CD14-positive monocyte (primary cell): ENCODE results near the gene DRC1. TPM values are rescaled to one million over a fixed set of nuclear protein-coding genes. Genes with fewer than 3 reads are reported as not detected.

ENCODE experiments used
- DNase-seq, 3 donors: peaks; one replicate each; pipeline ENCODE4 v3.0.0-alpha.2; 2011 to 2022
- H2AFZ ChIP-seq: 2 replicates; pipeline ENCODE4 v1.6.0; 2012; ENCODE audit warnings: mild to moderate bottlenecking, low read depth, low read length, inconsistent platforms; ENCODE audit not compliant: insufficient read depth, poor library complexity, severe bottlenecking
- H3K27ac ChIP-seq, 2 donors: 1 replicate in 1 of 2; 2 replicates in 1 of 2; pipeline ENCODE4 v1.5.1; 2012 to 2013; ENCODE audit warnings: low read length in 2 of 2, control low read depth in 1 of 2, inconsistent platforms in 1 of 2, low read depth in 1 of 2, mild to moderate bottlenecking in 1 of 2
- H3K27me3 ChIP-seq, 2 donors: one replicate each; pipeline versions ENCODE4 v1.6.0 to v1.6.1; 2011 to 2013; ENCODE audit warnings: low read length in 2 of 2; ENCODE audit not compliant: control insufficient read depth in 2 of 2, insufficient read depth in 2 of 2
- H3K36me3 ChIP-seq, 2 donors: replicated peaks in 1 of 2; 1 replicate in 1 of 2; 2 replicates in 1 of 2; pipeline versions ENCODE4 v1.5.1 to v1.6.1; 2012 to 2013; ENCODE audit warnings: low read length in 2 of 2, control low read depth in 1 of 2, inconsistent platforms in 1 of 2, mild to moderate bottlenecking in 1 of 2; ENCODE audit not compliant: insufficient read depth in 2 of 2, control insufficient read depth in 1 of 2
- H3K4me1 ChIP-seq, 2 donors: 1 replicate in 1 of 2; 2 replicates in 1 of 2; pipeline versions ENCODE4 v1.5.1 to v1.6.1; 2012 to 2013; ENCODE audit warnings: low read length in 2 of 2, control low read depth in 1 of 2, inconsistent platforms in 1 of 2, mild to moderate bottlenecking in 1 of 2, moderate library complexity in 1 of 2; ENCODE audit not compliant: insufficient read depth in 2 of 2, control insufficient read depth in 1 of 2
- H3K4me2 ChIP-seq: replicated peaks from 2 replicates; pipeline ENCODE3; 2012; ENCODE audit warnings: low read length, moderate library complexity, mild to moderate bottlenecking; ENCODE audit not compliant: poor library complexity, severe bottlenecking; ENCODE audit errors: extremely low read depth
- H3K4me3 ChIP-seq, 3 experiments: fragments of 200-600 bp in 1 of 3; sonication (generic) in 1 of 3; replicated peaks in 1 of 3; 1 replicate in 2 of 3; 2 replicates in 1 of 3; pipeline ENCODE4 v1.5.1; 2011 to 2013; ENCODE audit warnings: low read length in 3 of 3, mild to moderate bottlenecking in 3 of 3, control low read depth in 2 of 3, low read depth in 2 of 3, inconsistent platforms in 1 of 3, moderate library complexity in 1 of 3
- H3K79me2 ChIP-seq: 2 replicates; pipeline ENCODE4 v1.6.0; 2012; ENCODE audit warnings: mild to moderate bottlenecking, control low read depth, inconsistent platforms, low read length, moderate library complexity; ENCODE audit not compliant: insufficient read depth
- H3K9ac ChIP-seq: 2 replicates; pipeline ENCODE4 v1.6.0; 2017; ENCODE audit warnings: low read length, mild to moderate bottlenecking; ENCODE audit not compliant: insufficient read depth, poor library complexity, severe bottlenecking
- H3K9me3 ChIP-seq, 2 donors: replicated peaks in 1 of 2; 1 replicate in 1 of 2; 2 replicates in 1 of 2; pipeline versions ENCODE4 v1.5.1 to v1.6.1; 2012 to 2013; ENCODE audit warnings: low read length in 2 of 2, control low read depth in 1 of 2; ENCODE audit not compliant: control insufficient read depth in 1 of 2, insufficient read depth in 1 of 2
- H4K20me1 ChIP-seq: 2 replicates; pipeline ENCODE4 v1.6.0; 2012; ENCODE audit warnings: mild to moderate bottlenecking, low read length, control low read depth, moderate library complexity; ENCODE audit not compliant: insufficient read depth
- H3K27ac Mint-ChIP-seq, 7 donors: one replicate each; pipeline ENCODE4 v1.8.0; 2020; ENCODE audit warnings: mild to moderate bottlenecking in 7 of 7, mixed read lengths in 7 of 7, moderate library complexity in 6 of 7, inconsistent platforms in 2 of 7
- H3K27me3 Mint-ChIP-seq, 3 donors: one replicate each; pipeline ENCODE4 v1.8.0; 2021 to 2022; ENCODE audit warnings: low read depth in 3 of 3, mild to moderate bottlenecking in 3 of 3, mixed read lengths in 3 of 3, moderate library complexity in 3 of 3, inconsistent platforms in 1 of 3
- H3K36me3 Mint-ChIP-seq, 2 donors: one replicate each; pipeline ENCODE4 v1.8.0; 2020; ENCODE audit warnings: mixed read lengths in 2 of 2, inconsistent platforms in 1 of 2, mild to moderate bottlenecking in 1 of 2
- H3K4me1 Mint-ChIP-seq: one replicate; pipeline ENCODE4 v1.8.0; 2020; ENCODE audit warnings: mild to moderate bottlenecking, mixed read lengths
- H3K4me3 Mint-ChIP-seq, 2 donors: one replicate each; pipeline ENCODE4 v1.8.0; 2020; ENCODE audit warnings: mild to moderate bottlenecking in 2 of 2, mixed read lengths in 2 of 2, moderate library complexity in 1 of 2
- H3K9me3 Mint-ChIP-seq, 7 donors: one replicate each; pipeline ENCODE4 v1.8.0; 2020 to 2022; ENCODE audit warnings: mixed read lengths in 7 of 7, mild to moderate bottlenecking in 6 of 7, moderate library complexity in 6 of 7, inconsistent platforms in 2 of 7
- WGBS: methylation state at CpG from one replicate; pipeline ENCODE4 v1.1.5; 2013; ENCODE audit warnings: missing lambda C conversion rate; ENCODE audit not compliant: insufficient coverage; 5-methylcytosine and 5-hydroxymethylcytosine counted together
- intact Hi-C, 2 donors: fragments of 100-400 bp; cut with micrococcal nuclease; formaldehyde crosslinking; loops; one replicate each; pipeline versions ENCODE4 v1.15.0 to v1.15.1; 2023
- polyA plus RNA-seq, 3 donors: library from polyadenylated mRNA; depleted of rRNA in 1 of 3; unstranded in 2 of 3; stranded (reverse) in 1 of 3; fragments of 300-500 nt in 2 of 3; fragments of >200 nt in 1 of 3; fragmentation: Illumina TruSeq in 2 of 3; gene quantifications; 1 replicate in 2 of 3; 2 replicates in 1 of 3; pipeline ENCODE4 v1.2.3, GENCODE V29; 2012 to 2021
- TF ChIP-seq, protein P1 (sequence below): fragments of 200-600 bp; IDR thresholded peaks from one replicate; pipeline ENCODE4 v1.8.0; 2022; ENCODE audit warnings: antibody characterized with exemption, mild to moderate bottlenecking

DRC1 gene
- polyA plus RNA-seq, 3 donors = not detected

DNA sequence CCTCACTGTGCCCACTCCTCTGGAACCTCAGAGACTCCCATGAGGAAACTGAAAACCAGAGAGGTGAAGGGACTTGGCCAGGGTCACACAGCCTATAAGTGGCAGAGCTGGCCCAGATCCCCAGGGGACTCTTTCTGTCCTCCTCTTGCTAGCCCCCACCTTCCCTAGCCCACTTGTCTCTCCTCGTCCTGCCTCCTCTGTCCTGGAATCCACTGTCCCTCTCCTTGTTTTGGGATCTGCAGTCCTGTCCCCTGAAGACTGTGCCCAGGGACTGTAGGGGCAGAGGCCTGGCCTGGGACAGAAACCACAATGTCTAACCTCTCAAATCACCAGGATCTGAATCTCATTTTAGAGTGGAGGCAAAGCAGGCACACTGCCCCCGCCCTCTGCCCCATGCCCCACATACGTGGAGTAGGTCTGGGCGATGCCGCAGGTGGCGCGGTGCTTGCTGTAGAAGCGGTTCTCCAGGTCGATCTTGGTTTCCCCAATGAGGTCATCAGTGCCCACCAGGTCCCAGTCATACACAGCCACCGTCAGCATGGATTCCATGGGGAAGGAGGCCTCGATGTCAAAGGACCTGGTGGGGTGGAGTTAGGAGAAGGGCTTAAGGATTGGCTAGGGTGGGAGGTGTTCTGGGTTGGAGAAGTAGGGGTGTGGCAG lies 63.7 kb downstream of the DRC1 start:
- H3K9me3 ChIP-seq = peaks cover 0 to 3% of the 10 kb centered on the region in 2 donors
- Mint-ChIP-seq H3K27me3 (peaks cover 0 to 5% (median 3%) of the 10 kb centered on the region in 3 donors), H3K4me3 (no peak overlapping the region), H3K4me1 (peaks cover 4% of the 10 kb centered on the region), H3K27ac (peak overlapping the region in 1 of 7 donors; percentile 4), H3K9me3 (peaks cover 2 to 7% (median 3%) of the 10 kb centered on the region in 7 donors), H3K36me3 (no peaks in the 10 kb centered on the region)
- no peak overlapping the region for H3K4me3 ChIP-seq
- no peak overlapping the region for H3K4me2 ChIP-seq
- intact Hi-C loops = loop anchor here in 1 of 2 donors (10.0 kb wide), 1 partner anchor 221 kb away; the partner anchor contains the start of genes HADHA and HADHB
- H3K79me2 ChIP-seq = no peaks in the 10 kb centered on the region
- WGBS = 95% methylated on average over 11 of the region's 11 CpGs
- no peaks in the 10 kb centered on the region for H3K27me3 ChIP-seq
- H3K4me1 ChIP-seq = no peaks in the 10 kb centered on the region
- DNase-seq = no peak
- H3K9ac ChIP-seq = no peak overlapping the region
- H3K27ac ChIP-seq = no peak overlapping the region
- no peaks in the 10 kb centered on the region for H3K36me3 ChIP-seq
- TF ChIP-seq, protein P1, sequence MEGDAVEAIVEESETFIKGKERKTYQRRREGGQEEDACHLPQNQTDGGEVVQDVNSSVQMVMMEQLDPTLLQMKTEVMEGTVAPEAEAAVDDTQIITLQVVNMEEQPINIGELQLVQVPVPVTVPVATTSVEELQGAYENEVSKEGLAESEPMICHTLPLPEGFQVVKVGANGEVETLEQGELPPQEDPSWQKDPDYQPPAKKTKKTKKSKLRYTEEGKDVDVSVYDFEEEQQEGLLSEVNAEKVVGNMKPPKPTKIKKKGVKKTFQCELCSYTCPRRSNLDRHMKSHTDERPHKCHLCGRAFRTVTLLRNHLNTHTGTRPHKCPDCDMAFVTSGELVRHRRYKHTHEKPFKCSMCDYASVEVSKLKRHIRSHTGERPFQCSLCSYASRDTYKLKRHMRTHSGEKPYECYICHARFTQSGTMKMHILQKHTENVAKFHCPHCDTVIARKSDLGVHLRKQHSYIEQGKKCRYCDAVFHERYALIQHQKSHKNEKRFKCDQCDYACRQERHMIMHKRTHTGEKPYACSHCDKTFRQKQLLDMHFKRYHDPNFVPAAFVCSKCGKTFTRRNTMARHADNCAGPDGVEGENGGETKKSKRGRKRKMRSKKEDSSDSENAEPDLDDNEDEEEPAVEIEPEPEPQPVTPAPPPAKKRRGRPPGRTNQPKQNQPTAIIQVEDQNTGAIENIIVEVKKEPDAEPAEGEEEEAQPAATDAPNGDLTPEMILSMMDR = no peak
- no peak overlapping the region for H2AFZ ChIP-seq
- H4K20me1 ChIP-seq = no peaks in the 10 kb centered on the region

DNA sequence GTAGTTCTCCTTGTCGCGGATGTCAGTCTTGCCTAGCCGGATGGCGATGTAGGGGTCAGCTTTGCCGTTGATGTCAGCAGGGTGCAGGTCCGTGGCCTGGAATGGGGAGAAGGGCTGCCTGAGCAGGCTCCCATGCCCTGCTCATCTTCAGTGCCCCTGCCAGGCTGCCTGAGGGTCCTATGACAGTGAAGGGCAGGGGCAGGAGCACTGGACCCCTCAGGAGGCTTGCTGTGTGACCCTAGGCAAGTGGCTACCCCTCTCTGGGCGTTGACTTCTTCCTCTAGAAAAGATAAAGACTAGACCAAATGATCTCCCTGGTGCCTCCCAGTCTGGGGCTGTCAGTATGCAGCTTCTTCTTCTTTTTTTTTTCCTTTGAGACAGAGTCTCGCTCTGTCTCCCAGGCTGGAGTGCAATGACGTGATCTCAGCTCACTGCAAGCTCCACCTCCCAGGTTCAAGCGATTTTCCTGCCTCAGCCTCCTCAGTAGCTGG lies 64.3 kb downstream of the DRC1 start:
- peaks cover 4% of the 10 kb centered on the region for H3K4me1 Mint-ChIP-seq
- no peak overlapping the region for H3K4me3 Mint-ChIP-seq
- no peak overlapping the region for H3K4me3 ChIP-seq
- H3K79me2 ChIP-seq = no peaks in the 10 kb centered on the region
- no peaks in the 10 kb centered on the region for H3K4me1 ChIP-seq
- no peaks in the 10 kb centered on the region for H4K20me1 ChIP-seq
- peaks cover 0 to 3% of the 10 kb centered on the region in 2 donors for H3K9me3 ChIP-seq
- no peaks in the 10 kb centered on the region for H3K36me3 Mint-ChIP-seq
- H3K9me3 Mint-ChIP-seq = peaks cover 2 to 7% (median 3%) of the 10 kb centered on the region in 7 donors
- H3K27ac Mint-ChIP-seq = peak overlapping the region in 1 of 7 donors; percentile 33
- no peaks in the 10 kb centered on the region for H3K27me3 ChIP-seq
- intact Hi-C loops = loop anchor here in 1 of 2 donors (10.0 kb wide), 1 partner anchor 221 kb away; the partner anchor contains the start of genes HADHA and HADHB
- no peak overlapping the region for H3K9ac ChIP-seq
- no peak overlapping the region for H3K27ac ChIP-seq
- peaks cover 0 to 6% (median 2%) of the 10 kb centered on the region in 3 donors for H3K27me3 Mint-ChIP-seq
- no peak overlapping the region for H3K4me2 ChIP-seq
- TF ChIP-seq, protein P1 = no peak
- DNase-seq = no peak
- 83% methylated on average over 9 of the region's 10 CpGs for WGBS
- H3K36me3 ChIP-seq = no peaks in the 10 kb centered on the region
- no peak overlapping the region for H2AFZ ChIP-seq
